IMR-90 (cell line): ENCODE data around the gene BEST1.

Source experiments
- CHD1 ChIP-seq: IDR thresholded peaks from 2 replicates; pipeline ENCODE4 v1.6.1; 2012; ENCODE audit warnings: low read depth, low read length, improper control_type of control experiment
- CTCF ChIP-seq: conservative IDR thresholded peaks from 2 replicates; pipeline ENCODE4 v1.5.1; 2012; ENCODE audit warnings: mild to moderate bottlenecking, low read depth, low read length, improper control_type of control experiment
- FOS ChIP-seq: fragments of 150-350 bp; IDR thresholded peaks from 2 replicates; pipeline ENCODE4 v1.6.1; 2016; ENCODE audit warnings: low read depth, low read length
- POLR2A ChIP-seq: IDR thresholded peaks from 2 replicates; pipeline ENCODE4 v1.6.1; 2012; ENCODE audit warnings: mild to moderate bottlenecking, low read depth, low read length
- SMC3 ChIP-seq: fragments of 150-350 bp; IDR thresholded peaks from 2 replicates; pipeline ENCODE4 v1.6.1; 2016; ENCODE audit warnings: low read depth, mild to moderate bottlenecking, antibody characterized with exemption, low read length, moderate library complexity
- USF2 ChIP-seq: fragments of 150-350 bp; IDR thresholded peaks from 2 replicates; pipeline ENCODE4 v1.6.1; 2017; ENCODE audit warnings: mild to moderate bottlenecking, antibody characterized with exemption, low read length, low read depth

- TF ChIP-seq CTCF (no peak), POLR2A (no peak), SMC3 (no peak), FOS (no peak), USF2 (no peak), CHD1 (no peak)
These were observed 31.0 kb upstream of the BEST1 start for GRCh38 chr11:61918938-61919704.
